CD4-positive, alpha-beta T cell treated with Interleukin-10 for 1 hour (primary cell): ENCODE results near the gene RAB30.

ENCODE experiments used
- DNase-seq: peaks from one replicate; pipeline ENCODE4 v3.0.0-alpha.2; 2020

The RAB30 gene

GRCh38 chr11:83071567-83072349 is at the start of gene RAB30:
Gene RAB30, minus strand, starts transcription at chr11:83071897. Its CDS starts 74,581 bp downstream, at chr11:82997316.
- DNase-seq: peak; percentile 98

GRCh38 chr11:83120327-83120726 is 48.6 kb upstream of the RAB30 start:
- no peak for DNase-seq

GRCh38 chr11:83119216-83119615 is 47.5 kb upstream of the RAB30 start:
- DNase-seq: no peak

- no peak for DNase-seq
These were observed 47.1 kb upstream of the RAB30 start for GRCh38 chr11:83118814-83119213.

- no peak for DNase-seq
These were observed 44.4 kb upstream of the RAB30 start for GRCh38 chr11:83116015-83116641.

GRCh38 chr11:83115551-83115950 is 43.9 kb upstream of the RAB30 start:
- DNase-seq: no peak

GRCh38 chr11:83115026-83115425 is 43.3 kb upstream of the RAB30 start:
- no peak for DNase-seq

GRCh38 chr11:83112886-83113285 is 41.2 kb upstream of the RAB30 start:
- DNase-seq: no peak

- DNase-seq: no peak
These were observed 33.5 kb upstream of the RAB30 start for GRCh38 chr11:83105168-83105567.

- DNase-seq: no peak
These were observed 31.1 kb upstream of the RAB30 start for GRCh38 chr11:83102834-83103233.

GRCh38 chr11:83097429-83098075 is 25.9 kb upstream of the RAB30 start:
- DNase-seq: no peak

- DNase-seq: no peak
These were observed 21.9 kb upstream of the RAB30 start for GRCh38 chr11:83093634-83094033.

- DNase-seq: no peak
These were observed 21.0 kb upstream of the RAB30 start for GRCh38 chr11:83092488-83093384.

- no peak for DNase-seq
These were observed 17.3 kb upstream of the RAB30 start for GRCh38 chr11:83088965-83089364.

GRCh38 chr11:83087035-83087434 is 15.3 kb upstream of the RAB30 start:
- no peak for DNase-seq

GRCh38 chr11:83079820-83080219 is 8.1 kb upstream of the RAB30 start:
- DNase-seq: no peak

GRCh38 chr11:83078269-83078668 is 6.6 kb upstream of the RAB30 start:
- no peak for DNase-seq

- no peak for DNase-seq
These were observed 2.2 kb upstream of the RAB30 start for GRCh38 chr11:83073884-83074283.

- DNase-seq: no peak
These were observed 1.6 kb upstream of the RAB30 start for GRCh38 chr11:83073258-83073657.

- peak; percentile 13 for DNase-seq
These were observed 899 bp upstream of the RAB30 start for GRCh38 chr11:83072350-83073242.

GRCh38 chr11:83070731-83071566 is 748 bp downstream of the RAB30 start:
- DNase-seq: peak; percentile 37
